LNCAP (cell line): ENCODE measurements around the gene FRRS1.

ENCODE experiments used
- TF ChIP-seq, protein P1 (sequence below): fragments of 450-650 bp; IDR thresholded peaks from 2 replicates; pipeline ENCODE4 v1.5.1; 2017; ENCODE audit warnings: mild to moderate bottlenecking

The FRRS1 gene

DNA sequence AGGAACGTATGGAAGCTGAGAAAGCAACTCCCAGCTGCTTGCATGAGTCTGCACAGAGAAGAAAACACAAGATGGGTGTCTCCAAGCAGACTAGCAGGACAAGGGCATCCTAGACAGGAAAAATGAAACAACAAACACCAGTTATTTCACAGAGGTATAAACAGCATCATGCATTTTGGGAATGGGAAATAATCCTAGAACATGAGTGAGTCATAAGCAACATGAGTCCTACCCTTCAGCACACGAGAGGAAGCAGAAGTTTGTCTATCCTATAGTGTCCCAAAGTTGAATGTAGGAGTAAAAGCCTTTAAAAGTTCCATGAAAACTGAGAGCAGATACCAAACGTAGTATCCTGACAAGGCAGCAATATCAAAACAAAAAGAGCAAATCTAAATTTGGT, 11.3 kb upstream of the FRRS1 start:
- TF ChIP-seq, protein P1, sequence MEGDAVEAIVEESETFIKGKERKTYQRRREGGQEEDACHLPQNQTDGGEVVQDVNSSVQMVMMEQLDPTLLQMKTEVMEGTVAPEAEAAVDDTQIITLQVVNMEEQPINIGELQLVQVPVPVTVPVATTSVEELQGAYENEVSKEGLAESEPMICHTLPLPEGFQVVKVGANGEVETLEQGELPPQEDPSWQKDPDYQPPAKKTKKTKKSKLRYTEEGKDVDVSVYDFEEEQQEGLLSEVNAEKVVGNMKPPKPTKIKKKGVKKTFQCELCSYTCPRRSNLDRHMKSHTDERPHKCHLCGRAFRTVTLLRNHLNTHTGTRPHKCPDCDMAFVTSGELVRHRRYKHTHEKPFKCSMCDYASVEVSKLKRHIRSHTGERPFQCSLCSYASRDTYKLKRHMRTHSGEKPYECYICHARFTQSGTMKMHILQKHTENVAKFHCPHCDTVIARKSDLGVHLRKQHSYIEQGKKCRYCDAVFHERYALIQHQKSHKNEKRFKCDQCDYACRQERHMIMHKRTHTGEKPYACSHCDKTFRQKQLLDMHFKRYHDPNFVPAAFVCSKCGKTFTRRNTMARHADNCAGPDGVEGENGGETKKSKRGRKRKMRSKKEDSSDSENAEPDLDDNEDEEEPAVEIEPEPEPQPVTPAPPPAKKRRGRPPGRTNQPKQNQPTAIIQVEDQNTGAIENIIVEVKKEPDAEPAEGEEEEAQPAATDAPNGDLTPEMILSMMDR, result no peak

DNA sequence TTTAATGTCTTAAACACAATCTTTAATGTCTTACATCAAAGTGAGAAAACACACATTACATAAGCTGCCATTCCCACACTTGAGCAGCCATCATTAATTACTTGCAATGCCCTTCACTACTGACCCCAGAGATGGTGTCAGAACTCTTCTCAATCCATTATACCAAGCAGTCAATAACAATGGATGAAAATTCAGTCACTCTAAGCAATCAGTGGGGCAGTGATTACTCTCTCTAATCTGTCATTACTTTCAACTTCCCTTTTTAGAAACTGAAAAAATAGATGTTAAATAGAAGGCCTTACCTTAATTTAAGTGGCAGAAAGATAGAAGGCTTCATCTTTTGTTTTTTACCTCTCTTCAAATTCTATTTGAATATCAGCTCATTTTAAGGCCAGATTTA, 9.7 kb upstream of the FRRS1 start:
- TF ChIP-seq, protein P1, result no peak

DNA sequence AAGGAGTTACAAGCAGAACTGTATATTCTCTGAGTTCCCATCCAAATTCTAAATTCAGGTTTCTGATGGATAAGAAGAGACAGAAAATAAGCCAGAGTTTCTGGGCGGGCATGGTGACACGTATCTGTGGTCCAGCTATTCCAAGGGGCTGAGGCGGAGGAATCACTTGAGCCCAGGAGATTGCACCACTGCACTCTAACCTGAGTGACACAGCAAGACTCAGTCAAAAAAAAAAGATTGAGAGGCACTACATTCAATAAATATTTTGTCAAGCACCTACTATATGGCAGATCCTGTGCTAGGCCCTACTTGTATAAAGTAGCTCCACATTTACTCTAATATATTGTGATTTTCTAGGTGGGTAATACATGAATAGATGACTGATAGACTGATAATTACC, 6.4 kb upstream of the FRRS1 start:
- TF ChIP-seq, protein P1, result no peak

DNA sequence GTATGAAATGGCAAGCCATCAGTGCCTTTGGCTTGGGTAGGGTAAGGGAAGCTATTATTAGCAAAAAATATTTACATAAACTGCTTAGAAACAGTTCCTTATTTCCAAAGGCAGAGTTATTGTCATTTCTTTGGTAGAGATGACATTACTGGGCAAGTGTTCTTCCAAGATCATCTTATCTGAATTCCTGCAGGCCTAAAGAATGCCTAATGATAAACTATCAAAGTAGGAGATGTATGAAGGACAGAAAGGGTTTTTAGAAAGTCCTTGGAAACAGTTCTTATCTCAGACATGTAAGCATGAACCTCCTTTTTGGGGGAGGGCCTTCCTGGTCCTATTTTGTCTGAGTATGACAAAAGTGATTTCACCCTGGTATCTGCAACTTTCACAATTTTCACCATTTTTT, 5.1 kb upstream of the FRRS1 start:
- TF ChIP-seq, protein P1, result no peak

DNA sequence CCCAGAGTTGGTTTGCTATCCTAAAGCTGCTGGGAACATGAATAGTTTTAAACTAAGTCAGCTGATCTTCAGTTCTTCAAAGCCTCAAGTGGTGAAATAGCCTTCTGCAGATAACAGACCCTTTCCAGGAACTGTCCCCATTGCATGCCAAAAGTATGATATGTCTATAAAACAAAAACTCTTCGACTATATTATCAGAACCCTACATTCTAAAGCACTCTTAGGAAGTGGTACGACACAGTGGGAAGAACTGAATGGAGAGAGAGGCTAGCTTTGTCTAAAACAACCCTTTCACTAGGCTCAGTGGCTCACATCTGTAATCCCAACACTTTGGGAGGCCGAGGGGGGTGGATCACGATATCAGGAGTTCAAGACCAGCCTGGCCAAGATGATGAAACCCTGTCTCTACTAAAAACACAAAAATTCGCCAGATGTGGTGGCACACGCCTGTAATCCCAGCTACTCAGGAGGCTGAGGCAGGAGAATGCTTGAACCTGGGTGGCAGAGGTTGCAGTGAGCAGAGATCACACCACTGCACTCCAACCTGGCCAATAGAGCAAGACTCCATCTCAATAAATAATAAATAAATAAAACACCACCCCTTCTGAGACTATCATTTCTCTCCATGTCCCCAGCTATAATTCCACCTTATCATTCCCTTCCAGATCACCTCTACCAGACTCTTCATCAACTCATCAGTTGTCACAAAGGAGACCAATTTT, 2.2 kb upstream of the FRRS1 start:
- TF ChIP-seq, protein P1, result no peak

DNA sequence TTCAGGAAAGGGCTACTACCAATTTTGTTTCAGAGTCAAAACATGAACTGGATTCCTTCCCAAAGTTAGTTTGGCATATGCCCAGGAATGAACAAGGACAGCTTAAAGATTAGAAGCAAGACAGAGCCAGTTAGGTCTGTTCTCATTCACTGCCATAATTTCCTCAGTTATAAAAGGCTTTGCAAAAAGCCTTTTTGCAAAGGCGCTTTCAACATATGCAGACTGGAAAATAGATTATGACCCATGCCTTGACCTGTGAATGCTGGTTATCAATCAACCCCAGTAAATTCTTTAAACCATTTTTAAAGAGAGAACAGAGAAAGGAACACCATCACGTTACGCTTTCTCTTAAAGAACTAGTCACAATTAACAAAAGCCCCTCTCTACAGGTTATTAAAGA, 1.7 kb upstream of the FRRS1 start:
- TF ChIP-seq, protein P1, result no peak

DNA sequence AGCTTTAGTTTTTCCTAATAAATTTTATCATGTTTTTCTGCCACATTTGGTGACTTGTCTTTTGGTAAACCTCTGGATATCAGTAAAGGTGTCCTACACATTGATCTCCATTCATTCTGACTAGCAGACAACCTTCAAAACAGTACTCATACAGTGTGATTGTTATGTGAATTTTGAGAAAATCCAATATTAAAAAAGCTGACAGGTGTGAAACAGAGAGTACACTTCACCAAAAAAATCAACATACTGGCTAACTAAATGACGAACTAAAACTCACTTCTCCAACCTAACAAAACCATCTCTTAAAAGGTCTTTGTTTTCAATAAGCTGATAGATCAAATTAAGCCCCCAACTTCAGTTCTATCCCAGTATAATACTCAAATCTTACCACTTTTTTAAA, 1.5 kb downstream of the FRRS1 start:
- TF ChIP-seq, protein P1, result no peak

DNA sequence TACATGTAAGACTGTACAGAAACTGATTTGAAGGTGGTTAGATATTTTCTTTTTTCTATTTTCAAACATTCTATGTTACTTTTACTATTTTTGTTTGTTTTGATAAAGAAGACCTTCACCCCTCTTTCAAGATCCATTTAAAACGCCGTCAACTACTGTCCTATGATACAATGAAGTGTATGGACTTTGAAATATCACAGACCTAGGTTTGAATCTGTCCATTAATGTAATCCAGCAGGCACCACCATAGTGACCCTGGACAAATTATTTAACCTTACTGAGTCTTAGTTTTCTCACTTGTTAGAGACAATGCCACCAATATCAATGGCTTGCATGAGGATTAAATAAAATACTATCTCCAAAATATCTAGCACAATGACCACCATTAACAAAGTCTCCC, 2.0 kb downstream of the FRRS1 start:
- TF ChIP-seq, protein P1, result no peak
